Stimulated activated CD8-positive, alpha-beta memory T cell treated with anti-CD3 and anti-CD28 coated beads, Interleukin-12 subunit alpha, Interleukin-12 subunit beta, amount 100 ng/mL, for 4 hours (primary cell): ENCODE measurements around the gene VOPP1.

Experiments
- DNase-seq: peaks from one replicate; pipeline ENCODE4 v3.0.0-alpha.2; 2020; ENCODE audit warnings: low read depth

The VOPP1 gene

GRCh38 chr7:55508221-55509011 lies 63.9 kb downstream of the VOPP1 start:
- no peak for DNase-seq

GRCh38 chr7:55507743-55508142 lies 64.6 kb downstream of the VOPP1 start:
- no peak for DNase-seq

GRCh38 chr7:55504967-55505658 lies 67.2 kb downstream of the VOPP1 start:
- DNase-seq: no peak

GRCh38 chr7:55504093-55504859 lies 68.0 kb downstream of the VOPP1 start:
- no peak for DNase-seq

GRCh38 chr7:55502858-55503440 lies 69.4 kb downstream of the VOPP1 start:
- DNase-seq: no peak

- DNase-seq: no peak
These were observed 70.0 kb downstream of the VOPP1 start for GRCh38 chr7:55502124-55502857.

GRCh38 chr7:55501611-55502010 lies 70.7 kb downstream of the VOPP1 start:
- DNase-seq: no peak

- no peak for DNase-seq
These were observed 72.1 kb downstream of the VOPP1 start for GRCh38 chr7:55500117-55500756.

- no peak for DNase-seq
These were observed 72.7 kb downstream of the VOPP1 start for GRCh38 chr7:55499591-55499990.

- DNase-seq: no peak
These were observed 73.5 kb downstream of the VOPP1 start for GRCh38 chr7:55498770-55499169.

- DNase-seq: peak; percentile 29
These were observed 74.2 kb downstream of the VOPP1 start for GRCh38 chr7:55498142-55498541.

GRCh38 chr7:55497521-55497920 lies 74.8 kb downstream of the VOPP1 start:
- no peak for DNase-seq

GRCh38 chr7:55496906-55497305 lies 75.4 kb downstream of the VOPP1 start:
- no peak for DNase-seq

- DNase-seq: no peak
These were observed 77.4 kb downstream of the VOPP1 start for GRCh38 chr7:55494951-55495350.

GRCh38 chr7:55493408-55493807 lies 78.9 kb downstream of the VOPP1 start:
- DNase-seq: no peak

- no peak for DNase-seq
These were observed 81.0 kb downstream of the VOPP1 start for GRCh38 chr7:55491346-55491745.

GRCh38 chr7:55490099-55490498 lies 82.2 kb downstream of the VOPP1 start:
- DNase-seq: no peak

- no peak for DNase-seq
These were observed 82.8 kb downstream of the VOPP1 start for GRCh38 chr7:55489552-55489951.

GRCh38 chr7:55488804-55489340 lies 83.4 kb downstream of the VOPP1 start:
- DNase-seq: no peak

GRCh38 chr7:55488216-55488615 lies 84.1 kb downstream of the VOPP1 start:
- DNase-seq: no peak

GRCh38 chr7:55486991-55487390 lies 85.3 kb downstream of the VOPP1 start:
- DNase-seq: no peak
